HG03025 (cell line): ENCODE data around the gene LRRC10B.
"Not testable (repeated sequence)": the region's sequence is repeated elsewhere in the genome, so short reads cannot be mapped to it uniquely, and the experiment has no call there.

Source experiments
- ATAC-seq: cut with Tn5 transposase; IDR thresholded peaks from one replicate; pipeline ENCODE4 v1.9.1; 2021; ENCODE audit warnings: mild to moderate bottlenecking, moderate library complexity; ENCODE audit not compliant: unreplicated experiment, low FRiP score

LRRC10B gene

DNA sequence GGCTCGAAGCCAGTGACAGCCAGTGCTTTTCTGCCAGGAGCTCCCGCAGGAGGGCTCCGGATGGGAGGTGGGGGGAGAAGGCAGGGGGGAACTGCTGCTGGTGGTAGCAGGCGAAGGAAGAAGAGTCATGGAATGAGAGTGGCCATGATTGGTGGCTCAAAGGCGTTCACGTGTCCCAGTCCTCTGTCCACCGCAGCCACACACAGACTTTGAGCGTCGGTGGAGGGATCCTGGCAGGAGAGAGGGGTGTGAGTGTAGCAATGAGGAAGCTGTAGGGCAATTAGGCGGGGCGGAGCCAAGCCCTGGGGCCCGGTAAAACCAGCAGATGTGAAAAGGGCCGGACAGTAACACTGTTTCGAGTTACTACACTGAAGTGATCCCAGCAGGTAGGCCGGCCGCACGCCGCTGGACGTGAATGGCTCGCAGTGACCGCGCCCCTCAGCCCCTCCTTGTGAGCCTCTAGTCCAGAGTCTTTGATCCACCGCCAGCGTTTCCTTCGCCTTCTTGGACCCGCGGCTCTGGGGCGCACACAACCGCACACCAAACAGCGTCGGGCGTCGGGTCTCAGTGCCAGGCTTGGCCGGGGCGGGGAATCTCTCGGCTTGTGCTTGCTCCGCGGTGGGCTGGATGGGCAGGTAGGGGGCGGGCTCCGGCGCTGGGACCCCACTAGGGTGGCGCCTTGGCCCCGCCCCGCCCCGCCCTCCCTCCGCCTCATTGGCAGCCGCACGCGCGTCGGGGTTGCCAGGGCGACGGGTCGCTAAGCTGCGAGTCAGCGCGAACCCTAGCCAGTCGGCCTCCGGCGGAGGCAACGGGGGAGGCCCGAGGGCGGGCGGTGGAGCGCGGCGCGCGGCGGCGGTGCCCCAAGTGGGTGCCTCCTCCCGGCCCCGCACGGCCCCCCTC, at the start of gene LRRC10B:
Gene LRRC10B, plus strand, starts transcription at position 788 of the 900 bp plus-strand sequence. CDS start 250 bp downstream, outside the sequence.
- ATAC-seq: no peak

DNA sequence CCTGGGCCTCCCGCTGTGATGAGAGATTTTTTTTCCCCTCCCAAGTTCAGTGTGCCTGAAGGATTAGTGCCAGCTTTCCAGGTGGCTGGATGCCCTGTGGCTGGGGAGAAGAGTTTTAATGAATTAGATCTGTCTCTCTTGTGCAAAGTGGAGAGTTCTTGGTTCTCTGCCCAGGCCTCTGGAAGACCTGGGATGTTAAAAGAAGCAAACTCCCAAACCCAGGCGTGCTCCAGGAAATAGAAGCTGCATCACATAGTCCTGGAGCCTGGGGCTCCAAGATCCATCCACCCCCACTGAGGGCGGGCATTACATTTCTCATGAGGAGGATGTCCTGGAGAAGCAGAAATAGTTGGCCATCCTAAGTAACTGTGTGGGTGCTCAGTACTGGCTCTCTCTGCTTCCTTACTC, 48.1 kb upstream of the LRRC10B start:
- no peak for ATAC-seq

DNA sequence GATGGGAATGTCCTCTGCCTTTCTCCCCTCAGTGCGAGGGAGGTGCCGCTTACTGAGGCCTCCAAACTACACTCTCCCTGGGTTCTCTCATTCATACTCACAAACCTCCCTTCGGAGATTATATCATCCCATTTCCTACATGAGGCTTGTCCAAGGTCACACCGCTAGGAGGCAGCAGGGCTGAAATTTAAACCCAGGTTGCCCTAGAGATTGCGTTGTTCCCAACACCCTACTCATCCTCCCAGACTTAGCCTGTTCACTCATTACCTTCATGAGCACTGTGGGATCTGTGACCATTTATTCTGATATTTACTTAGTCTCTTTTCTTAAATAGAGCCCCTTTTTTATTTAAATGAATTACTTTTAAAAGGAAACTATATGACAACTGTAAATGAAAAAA, 47.6 kb upstream of the LRRC10B start:
- ATAC-seq: no peak

DNA sequence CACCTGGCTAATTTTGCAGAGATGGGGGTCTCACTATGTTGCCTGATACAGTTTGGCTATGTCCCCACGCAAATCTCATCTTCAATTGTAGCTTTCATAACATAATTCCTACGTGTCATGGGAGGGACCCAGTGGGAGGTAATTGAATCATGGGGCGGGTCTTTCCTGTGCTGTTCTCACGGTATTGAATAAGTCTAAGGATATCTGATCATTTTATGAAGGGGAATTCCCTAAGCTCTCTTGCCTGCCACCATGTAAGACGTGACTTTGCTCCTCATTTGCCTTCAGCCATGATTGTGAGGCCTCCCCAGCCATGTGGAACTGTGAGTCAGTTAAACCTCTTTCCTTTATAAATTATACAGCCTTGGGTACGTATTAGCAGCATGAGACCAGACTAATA, 40.9 kb upstream of the LRRC10B start:
- ATAC-seq: not testable (repeated sequence)

DNA sequence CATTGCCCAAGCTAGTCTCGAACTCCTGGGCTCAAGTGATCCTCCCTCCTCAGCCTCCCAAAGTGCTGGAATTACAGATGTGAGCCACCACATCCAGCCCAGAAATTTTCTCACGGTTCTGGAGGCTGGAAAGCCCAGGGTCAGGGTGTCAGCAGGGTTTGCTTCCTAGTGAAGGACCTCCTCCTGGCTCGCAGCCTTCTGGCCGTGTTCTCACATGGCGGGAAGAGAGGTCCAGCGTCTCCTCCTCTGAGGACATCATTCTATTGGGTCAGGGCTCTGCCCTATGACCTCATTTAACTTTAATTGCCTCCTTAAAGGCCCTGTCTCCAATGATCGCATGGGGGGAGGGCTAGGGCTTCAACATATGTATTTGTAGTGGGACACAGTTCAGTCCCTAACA, 40.5 kb upstream of the LRRC10B start:
- no peak for ATAC-seq

DNA sequence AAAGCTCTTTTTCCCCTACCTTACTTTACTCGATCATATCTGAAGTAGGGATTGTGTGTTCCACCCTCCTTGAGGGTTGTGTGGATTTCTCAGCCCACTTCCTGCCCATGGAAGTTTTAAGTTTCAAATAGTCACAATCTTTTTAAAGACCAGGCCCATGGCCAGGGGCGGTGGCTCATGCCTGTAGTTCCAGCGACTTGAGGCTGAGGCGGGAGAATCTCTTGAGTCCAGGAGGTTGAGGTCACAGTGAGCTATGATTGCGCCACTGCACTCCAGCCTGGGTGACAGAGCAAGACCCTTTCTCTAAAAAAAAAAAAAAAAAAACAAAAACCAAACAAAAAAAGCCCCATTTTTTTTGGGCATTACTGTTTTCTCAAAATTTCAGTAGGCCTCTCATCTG, 36.3 kb upstream of the LRRC10B start:
- no peak for ATAC-seq

DNA sequence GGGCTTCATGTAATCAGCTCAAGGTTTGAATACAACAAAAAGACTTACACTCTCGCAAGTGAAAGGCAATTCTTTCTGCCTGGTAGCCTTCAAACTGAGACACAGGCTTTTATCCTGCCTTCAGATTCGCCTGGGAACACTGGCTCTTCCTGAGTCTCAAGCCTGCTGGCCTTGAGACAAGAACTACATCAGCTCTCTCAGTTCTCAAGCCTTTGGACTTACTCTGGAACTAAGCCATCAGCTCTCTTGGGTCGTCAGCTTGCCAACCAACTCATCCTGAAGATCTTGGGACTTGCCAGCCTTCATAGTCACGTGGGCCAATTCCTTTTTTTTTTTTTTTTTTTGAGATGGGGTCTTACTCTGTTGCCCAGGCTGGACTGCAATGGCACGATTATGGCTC, 35.7 kb upstream of the LRRC10B start:
- no peak for ATAC-seq

DNA sequence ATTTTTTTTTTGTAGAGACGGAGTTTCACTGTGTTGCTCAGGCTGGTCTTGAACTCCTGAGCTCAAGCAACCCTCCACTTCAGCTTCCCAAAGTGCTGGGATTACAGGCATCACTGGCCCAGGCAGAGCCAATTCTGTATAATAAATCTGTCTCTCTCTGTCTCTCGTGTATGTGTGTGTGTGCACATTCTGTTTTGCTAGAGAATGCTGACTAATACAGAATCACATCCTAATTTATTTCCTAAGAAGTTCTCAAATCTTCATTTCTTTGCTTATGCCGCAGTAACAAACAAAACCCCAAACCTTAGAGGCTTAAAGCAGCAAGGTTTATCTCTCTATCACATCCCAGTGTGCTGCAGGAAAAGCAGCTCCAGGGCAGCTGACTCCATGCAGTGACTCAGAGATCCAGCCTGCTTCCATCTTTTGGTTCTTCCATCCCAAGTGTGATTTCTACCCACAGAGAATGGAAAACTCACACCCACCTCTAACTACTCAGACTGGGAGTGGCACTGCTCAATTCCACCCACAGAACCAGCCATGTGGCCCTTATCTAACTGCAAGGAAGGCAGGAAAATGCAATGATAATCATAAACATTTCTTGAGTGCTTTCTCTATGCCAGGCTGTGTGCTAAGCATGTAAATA, 35.1 kb upstream of the LRRC10B start:
- ATAC-seq: no peak

DNA sequence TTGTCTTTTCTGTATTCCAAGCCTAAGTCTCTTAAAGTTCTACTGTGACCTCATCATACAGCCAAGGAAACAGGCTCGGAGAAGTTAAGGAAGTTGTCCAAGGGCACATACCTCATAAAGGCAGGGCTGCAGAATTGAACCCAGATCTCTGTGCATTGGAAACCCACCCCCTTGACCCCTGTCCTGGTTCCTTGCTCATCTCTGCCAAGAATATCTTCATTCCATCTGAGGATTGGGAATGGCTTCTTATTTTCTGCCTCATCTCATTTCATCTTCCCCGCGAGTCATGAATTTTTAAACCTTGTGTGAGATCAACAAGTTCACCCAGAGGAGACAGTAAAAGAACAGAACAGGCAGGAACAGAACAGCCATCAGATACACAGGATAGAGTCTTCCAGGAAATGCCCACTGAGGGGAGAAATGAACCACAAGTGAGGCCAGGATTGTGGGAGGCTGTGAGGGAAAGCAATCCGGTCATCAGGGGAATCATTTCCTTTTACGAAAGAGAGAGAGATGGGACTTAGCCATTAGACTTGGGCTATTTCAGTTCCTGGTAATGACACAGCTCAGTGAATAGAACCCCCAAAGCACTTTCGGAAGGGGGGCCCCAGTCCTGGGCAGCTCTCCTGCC, 34.4 kb upstream of the LRRC10B start:
- ATAC-seq: no peak

DNA sequence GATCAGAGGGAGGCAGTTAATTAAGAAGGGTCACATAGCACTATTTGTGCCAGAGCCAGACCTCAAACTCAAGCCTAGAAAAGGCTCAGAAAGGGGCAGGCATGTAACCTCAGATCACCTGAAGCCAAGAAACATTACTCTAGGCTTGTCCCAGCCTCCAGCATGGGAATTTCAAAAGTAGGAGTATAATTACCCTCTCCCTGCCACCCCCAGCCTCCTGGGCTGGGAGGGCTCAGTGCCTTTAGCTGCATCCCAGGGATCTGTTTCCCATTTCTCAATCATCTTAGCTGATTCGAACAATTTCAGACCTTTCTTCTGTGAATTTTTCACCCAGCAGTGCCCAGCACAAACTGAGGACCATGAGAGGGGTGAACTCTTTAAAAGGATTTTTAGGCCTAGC, 33.1 kb upstream of the LRRC10B start:
- no peak for ATAC-seq

DNA sequence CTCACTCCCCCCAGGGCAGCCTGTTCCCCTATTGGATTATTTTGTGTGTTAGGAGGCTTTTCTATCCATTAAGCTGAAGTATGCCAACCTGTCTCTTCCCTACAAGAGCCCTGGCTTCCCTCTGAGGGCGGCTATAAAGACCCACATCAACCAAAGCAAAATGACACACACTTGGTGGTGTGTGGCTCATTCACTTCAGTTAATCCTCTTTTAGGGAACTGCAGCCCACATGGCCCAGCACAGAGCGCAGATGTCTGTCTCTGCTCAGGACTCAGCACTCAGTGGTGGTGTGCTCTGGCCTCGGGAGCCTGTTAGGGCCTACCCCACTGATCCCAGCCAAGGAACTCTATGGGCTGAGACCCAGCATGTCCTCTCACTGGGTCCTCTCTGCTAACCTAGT, 32.2 kb upstream of the LRRC10B start:
- no peak for ATAC-seq

DNA sequence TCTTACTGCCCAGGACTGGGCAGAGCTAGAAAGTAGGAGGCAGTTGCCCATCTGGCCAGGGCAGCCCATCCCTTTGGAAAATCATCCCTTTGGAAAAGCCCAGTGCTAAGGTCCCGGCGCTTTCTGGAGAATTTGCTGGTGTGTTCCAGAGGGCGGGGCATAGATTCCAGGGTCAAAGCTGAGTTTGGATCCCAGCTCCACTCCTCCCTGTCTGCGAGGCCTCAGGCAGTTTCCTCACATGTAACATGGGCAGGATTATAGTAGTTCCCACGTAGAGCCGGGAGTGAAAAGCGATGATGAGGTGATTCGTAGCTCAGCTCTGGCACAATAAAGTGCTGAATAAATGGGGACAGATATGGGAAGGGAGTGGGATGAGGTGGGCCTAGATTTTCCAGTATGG, 31.4 kb upstream of the LRRC10B start:
- no peak for ATAC-seq

DNA sequence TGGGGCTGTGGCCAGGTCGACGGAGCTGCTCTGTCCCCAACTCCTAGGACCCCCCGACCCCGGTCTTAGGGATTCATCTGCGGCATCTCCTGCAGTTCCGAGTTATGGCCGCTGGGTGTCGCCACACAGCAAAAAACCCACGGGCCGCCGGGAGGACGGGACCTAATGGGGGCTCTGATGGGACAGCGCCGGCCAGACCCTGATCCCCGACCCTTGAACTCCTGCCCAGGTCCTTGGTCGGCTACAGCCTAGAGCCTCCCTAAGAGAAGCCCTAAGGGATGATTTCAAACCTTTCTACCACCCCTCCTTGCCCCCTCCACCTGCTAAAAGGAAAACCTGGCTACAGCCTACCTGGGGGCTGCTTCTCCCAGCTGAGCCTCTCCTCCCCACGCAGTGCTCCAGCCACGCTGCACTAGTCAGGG, 30.8 kb upstream of the LRRC10B start:
- ATAC-seq: no peak

DNA sequence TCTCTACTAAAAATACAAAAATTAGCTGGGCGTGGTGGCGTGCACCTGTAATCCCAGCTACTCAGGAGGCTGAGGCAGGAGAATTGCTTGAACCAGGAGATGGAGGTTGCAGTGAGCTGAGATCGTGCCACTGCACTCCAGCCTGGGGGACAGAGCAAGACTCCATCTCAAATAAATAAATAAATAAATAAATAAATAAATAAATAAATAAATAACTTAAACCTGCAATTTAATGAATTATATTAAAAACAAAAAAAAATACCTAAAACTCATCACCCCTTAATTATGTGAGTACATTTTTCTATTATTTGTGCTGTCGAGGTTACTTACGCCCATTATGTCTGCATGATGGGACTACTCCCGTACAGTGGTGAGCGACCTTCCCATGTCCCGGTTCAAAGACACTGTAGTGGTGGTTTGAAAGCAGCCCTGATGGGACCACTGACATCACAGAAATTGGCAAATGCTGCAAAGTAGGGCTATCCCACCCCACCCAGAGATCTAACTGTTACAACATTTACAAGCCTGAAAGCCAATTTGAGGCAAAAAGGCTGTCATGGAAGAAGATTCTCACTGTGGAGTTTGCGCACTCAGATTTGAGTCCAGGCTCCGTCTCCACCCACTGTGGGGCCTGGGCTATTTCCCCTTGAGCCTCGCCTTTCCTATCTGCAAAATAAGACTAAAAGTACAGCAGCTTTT, 29.0 kb upstream of the LRRC10B start:
- ATAC-seq: not testable (repeated sequence)

DNA sequence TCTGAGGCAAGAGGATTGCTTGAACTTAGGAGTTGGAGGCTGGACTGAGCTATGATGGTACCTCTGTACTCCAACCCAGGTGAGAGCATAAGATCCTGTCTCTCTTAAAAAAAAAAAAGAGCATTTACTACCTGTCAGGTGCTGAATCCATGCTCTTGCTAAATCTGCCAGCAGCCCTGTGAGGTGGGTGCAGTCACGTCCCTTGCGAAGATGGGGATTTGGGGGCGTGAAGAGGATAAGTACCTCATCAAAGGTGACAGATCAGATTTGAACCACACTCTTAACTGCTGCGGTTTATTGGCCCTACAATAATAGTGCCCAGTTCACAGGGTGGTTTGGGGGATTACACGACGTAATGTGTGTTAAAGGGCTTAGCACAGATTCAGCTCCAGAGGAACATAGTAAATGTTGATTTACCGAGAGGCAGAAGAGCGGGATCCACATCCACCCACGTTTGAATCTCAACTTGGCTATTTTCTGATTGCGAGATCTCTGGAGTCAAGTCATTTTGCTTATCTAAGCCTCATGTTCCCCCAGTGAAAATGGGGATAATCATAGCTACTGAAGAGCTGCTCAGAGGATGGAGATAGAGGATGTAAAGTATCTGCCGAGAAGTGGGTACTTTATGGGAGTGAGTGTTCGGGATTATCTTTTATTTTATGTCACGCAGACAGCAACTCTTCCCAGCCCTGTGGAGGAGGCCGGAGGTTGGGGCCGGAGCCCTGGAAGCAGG, 28.1 kb upstream of the LRRC10B start:
- no peak for ATAC-seq

DNA sequence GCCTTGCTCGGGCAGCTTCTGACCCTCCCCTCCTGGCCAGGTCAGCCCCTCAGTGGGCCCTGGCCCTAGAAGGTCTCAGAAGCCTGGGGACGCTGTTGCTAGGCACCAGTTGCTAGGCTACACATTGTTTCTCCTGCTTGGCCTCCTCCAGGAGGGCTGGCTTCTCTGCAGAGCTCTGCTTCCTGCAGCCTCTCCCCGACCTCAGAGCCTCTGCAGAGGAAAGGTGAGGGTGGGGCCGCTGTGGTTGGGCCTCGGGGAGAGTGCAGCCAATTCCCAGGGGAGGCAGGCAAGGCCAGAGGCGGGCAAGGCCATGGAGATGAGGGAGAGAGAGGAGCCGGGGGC, 27.6 kb upstream of the LRRC10B start:
- ATAC-seq: no peak

DNA sequence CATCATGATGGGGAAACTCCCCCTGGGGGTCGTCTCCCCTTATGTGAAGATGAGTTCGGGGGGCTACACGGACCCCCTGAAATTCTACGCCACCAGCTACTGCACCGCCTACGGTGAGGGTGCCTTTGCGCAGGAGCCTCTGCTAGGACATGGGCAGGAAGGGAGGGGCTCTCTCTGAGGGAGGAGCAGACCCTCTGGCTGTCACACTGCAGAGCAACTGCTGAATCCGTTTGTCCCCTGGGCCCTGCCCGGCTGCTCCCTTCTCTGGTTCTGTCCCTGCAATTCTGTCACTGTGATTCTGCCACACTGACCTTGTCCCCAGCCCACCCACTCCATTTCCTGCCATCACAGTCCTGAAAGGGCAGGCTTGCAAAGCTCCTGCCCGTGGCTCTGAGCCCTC, 26.7 kb upstream of the LRRC10B start:
- ATAC-seq: no peak

DNA sequence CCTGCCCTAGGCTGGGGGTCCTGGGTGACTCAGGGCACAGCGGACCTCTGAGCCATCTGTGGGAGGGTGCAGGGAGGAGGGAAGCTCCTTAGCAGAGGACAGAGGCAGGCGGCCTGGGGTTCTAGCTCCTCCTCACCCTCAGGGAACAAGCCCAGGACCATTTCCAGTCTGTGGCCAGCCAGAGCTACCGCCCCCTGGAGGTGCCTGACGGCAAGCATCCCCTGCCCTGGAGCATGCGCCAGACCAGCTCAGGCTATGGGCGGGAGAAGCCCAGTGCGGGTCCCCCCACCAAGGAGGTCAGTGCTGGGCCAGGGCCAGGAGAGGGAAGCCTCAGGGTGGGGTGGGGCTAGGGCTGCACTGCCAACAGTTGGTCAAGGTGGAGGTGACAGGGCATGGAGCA, 26.0 kb upstream of the LRRC10B start:
- ATAC-seq: no peak

DNA sequence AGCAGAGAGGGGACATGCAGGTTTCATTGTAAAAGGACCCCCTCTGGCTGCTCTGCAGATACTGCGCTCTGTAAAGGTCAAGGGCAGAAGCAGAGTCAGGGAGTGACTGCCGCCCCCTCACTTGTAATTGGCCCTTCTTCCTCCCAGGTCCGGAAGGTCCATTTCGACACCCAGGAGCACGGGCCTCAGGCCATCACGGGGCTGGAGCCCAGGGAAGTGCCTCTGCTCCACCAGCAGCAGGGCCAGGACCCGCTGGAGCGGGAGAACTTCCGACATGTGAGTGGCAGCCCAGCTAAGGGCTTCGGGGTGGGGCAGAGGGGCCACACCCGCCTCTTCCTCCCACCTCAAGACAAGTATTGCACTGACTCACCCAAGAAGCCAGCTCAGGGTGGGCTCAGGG, 24.0 kb upstream of the LRRC10B start:
- ATAC-seq: no peak

DNA sequence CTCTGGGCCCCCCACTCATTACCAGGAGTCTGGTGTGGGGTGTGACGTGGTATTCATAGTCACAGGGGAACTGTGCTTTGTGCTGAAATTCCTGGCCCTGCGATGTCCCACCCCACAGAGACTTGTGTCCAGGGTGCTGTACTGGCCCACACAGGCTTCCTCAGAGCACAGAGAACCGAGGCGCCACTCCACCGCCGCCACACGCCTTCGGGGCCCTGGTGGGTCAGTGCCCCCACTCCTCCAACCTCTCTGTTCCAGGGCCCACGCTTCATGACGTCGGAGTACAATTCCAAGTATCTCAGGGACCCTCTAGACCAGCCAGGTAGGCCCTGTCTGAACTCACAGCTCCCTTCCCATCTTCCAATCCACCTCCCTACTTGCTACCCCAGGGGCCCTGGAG, 23.5 kb upstream of the LRRC10B start:
- no peak for ATAC-seq
